Thyroid gland (tissue), 4 donors: ENCODE data around the gene CPA1.

ENCODE experiments used
- CTCF ChIP-seq, 6 experiments: fragments of 200-600 bp in 3 of 6; fragments of 450-650 bp in 3 of 6; sonication (generic) in 3 of 6; IDR thresholded peaks; one replicate each; pipeline ENCODE4 v1.5.1; 2016 to 2019; ENCODE audit warnings: antibody characterized with exemption in 6 of 6, mild to moderate bottlenecking in 2 of 6, inconsistent platforms in 1 of 6, moderate library complexity in 1 of 6
- POLR2A ChIP-seq, 2 donors: fragments of 450-650 bp; IDR thresholded peaks; one replicate each; pipeline ENCODE4 v1.6.1; 2017; ENCODE audit warnings: antibody characterized with exemption in 2 of 2, mild to moderate bottlenecking in 2 of 2, moderate library complexity in 1 of 2

DNA sequence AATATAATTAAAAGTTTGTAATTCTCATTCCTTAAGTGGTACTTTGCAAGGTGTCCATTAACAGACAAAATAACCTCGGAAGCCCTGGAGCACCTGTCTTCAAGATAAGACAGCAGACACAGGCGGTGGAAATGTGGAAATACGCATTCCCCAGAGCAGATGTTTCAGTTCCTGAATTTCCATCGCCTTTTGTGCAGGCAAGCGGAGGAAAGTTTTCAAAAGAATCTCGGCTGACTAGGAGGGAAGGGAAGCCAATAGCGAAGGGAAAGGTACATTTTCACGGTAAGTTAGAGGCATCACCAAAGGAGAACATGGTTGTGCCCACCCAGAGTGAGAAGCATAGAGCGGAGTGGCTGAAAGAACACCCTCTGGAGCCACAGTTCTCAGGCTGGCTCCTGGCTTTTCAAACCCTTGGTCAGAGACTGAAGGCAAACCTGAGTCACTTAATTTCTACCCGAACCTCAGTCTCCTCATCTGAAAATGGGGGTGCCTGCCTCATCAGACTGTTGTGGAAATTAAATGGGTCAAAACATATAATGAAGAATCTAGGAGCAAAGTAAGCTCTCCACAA is 13.6 kb downstream of the CPA1 start:
- no peak for TF ChIP-seq POLR2A (IDR thresholded peaks at IDR 0.05)
- TF ChIP-seq CTCF (IDR thresholded peaks at IDR 0.05): no peak
